ENCODE results near the gene ACSBG1. TPM values are rescaled to one million over a fixed set of nuclear protein-coding genes. Genes with fewer than 3 reads are reported as not detected.
A peak's percentile ranks its signal among the peaks of the same experiment; 100 is the strongest.

Gene ACSBG1
- total and polyA plus RNA-seq, 4 donors, result 0.47 to 7.9 (median 2.5) TPM

GRCh38 chr15:78224023-78224411, 10.3 kb downstream of the ACSBG1 start:
- DNase-seq (no peak), ATAC-seq (ENCODE audit: insufficient read depth, low FRiP score) (no peak)
- Histone ChIP-seq H3K9me3 (ENCODE audit: control insufficient read depth in 4 of 4, insufficient read depth in 3 of 4, low read length in 3 of 4) (peaks cover 0 to 5% (median 0%) of the 10 kb centered on the region in 4 donors), H3K36me3 (ENCODE audit: control insufficient read depth in 4 of 4, insufficient read depth in 4 of 4, low read length in 4 of 4) (no peaks in the 10 kb centered on the region), H3K27me3 (ENCODE audit: control insufficient read depth in 3 of 3, insufficient read depth in 3 of 3, low read length in 2 of 3) (no peaks in the 10 kb centered on the region), H3K9ac (ENCODE audit: insufficient read depth in 1 of 2, low read length in 2 of 2) (no peak overlapping the region), H3K27ac (ENCODE audit: low read depth in 1 of 2, low read length in 1 of 2) (no peak overlapping the region), H3K4me1 (ENCODE audit: control insufficient read depth in 5 of 5, insufficient read depth in 5 of 5, low read length in 5 of 5) (no peaks in the 10 kb centered on the region), H3K4me3 (no peak overlapping the region)
- WGBS, 2 donors, result 85 to 98% methylated on average over 2 of the region's 2 CpGs
- TF ChIP-seq CTCF (IDR thresholded peaks at IDR 0.05; ENCODE audit: control extremely low read depth, extremely low read depth), result no peak

GRCh38 chr15:78223396-78224022, 10.9 kb downstream of the ACSBG1 start:
- 65 to 76% methylated on average over 4 of the region's 4 CpGs for WGBS, 2 donors
- H3K9ac ChIP-seq (ENCODE audit: insufficient read depth in 1 of 2, low read length in 2 of 2), result no peak overlapping the region

GRCh38 chr15:78222745-78223395, 11.5 kb downstream of the ACSBG1 start:
- H3K4me1 ChIP-seq (ENCODE audit: control insufficient read depth in 5 of 5, insufficient read depth in 5 of 5, low read length in 5 of 5), result no peaks in the 10 kb centered on the region
- no peak overlapping the region for H3K4me3 ChIP-seq
- H3K9me3 ChIP-seq (ENCODE audit: control insufficient read depth in 4 of 4, insufficient read depth in 3 of 4, low read length in 3 of 4), result peaks cover 0 to 5% (median 0%) of the 10 kb centered on the region in 4 donors
- 94 to 99% methylated on average over 5 of the region's 5 CpGs for WGBS, 2 donors
- no peak for TF ChIP-seq CTCF (IDR thresholded peaks at IDR 0.05; ENCODE audit: control extremely low read depth, extremely low read depth)
- H3K27ac ChIP-seq (ENCODE audit: low read depth in 1 of 2, low read length in 1 of 2), result peak overlapping the region in 1 of 2 donors; percentile 34
- no peak overlapping the region for H3K9ac ChIP-seq (ENCODE audit: insufficient read depth in 1 of 2, low read length in 2 of 2)
- no peaks in the 10 kb centered on the region for H3K27me3 ChIP-seq (ENCODE audit: control insufficient read depth in 3 of 3, insufficient read depth in 3 of 3, low read length in 2 of 3)
- DNase-seq, result no peak
- no peak for ATAC-seq (ENCODE audit: insufficient read depth, low FRiP score)
- no peaks in the 10 kb centered on the region for H3K36me3 ChIP-seq (ENCODE audit: control insufficient read depth in 4 of 4, insufficient read depth in 4 of 4, low read length in 4 of 4)

More at GRCh38 chr15:78223396-78224022, 10.9 kb downstream of the ACSBG1 start:
- no peaks in the 10 kb centered on the region for H3K27me3 ChIP-seq (ENCODE audit: control insufficient read depth in 3 of 3, insufficient read depth in 3 of 3, low read length in 2 of 3)
- H3K36me3 ChIP-seq (ENCODE audit: control insufficient read depth in 4 of 4, insufficient read depth in 4 of 4, low read length in 4 of 4), result no peaks in the 10 kb centered on the region
- no peak overlapping the region for H3K4me3 ChIP-seq
- H3K27ac ChIP-seq (ENCODE audit: low read depth in 1 of 2, low read length in 1 of 2), result peak overlapping the region in 1 of 2 donors; percentile 34
- no peaks in the 10 kb centered on the region for H3K4me1 ChIP-seq (ENCODE audit: control insufficient read depth in 5 of 5, insufficient read depth in 5 of 5, low read length in 5 of 5)
- ATAC-seq (ENCODE audit: insufficient read depth, low FRiP score) (no peak), DNase-seq (no peak)
- no peak for TF ChIP-seq CTCF (IDR thresholded peaks at IDR 0.05; ENCODE audit: control extremely low read depth, extremely low read depth)
- peaks cover 0 to 5% (median 0%) of the 10 kb centered on the region in 4 donors for H3K9me3 ChIP-seq (ENCODE audit: control insufficient read depth in 4 of 4, insufficient read depth in 3 of 4, low read length in 3 of 4)

All from lung (tissue), 12 donors.